Measurements from ENCODE around the gene SEC11C. TPM values are rescaled to one million over a fixed set of nuclear protein-coding genes. Genes with fewer than 3 reads are reported as not detected.

The SEC11C gene
- total RNA-seq = 100 to 1,000 TPM in 1 of 4 donors, 10 to 100 TPM in 1, 1 to 10 TPM in 2; 4.4 to 136 (median 24.7) TPM

DNA sequence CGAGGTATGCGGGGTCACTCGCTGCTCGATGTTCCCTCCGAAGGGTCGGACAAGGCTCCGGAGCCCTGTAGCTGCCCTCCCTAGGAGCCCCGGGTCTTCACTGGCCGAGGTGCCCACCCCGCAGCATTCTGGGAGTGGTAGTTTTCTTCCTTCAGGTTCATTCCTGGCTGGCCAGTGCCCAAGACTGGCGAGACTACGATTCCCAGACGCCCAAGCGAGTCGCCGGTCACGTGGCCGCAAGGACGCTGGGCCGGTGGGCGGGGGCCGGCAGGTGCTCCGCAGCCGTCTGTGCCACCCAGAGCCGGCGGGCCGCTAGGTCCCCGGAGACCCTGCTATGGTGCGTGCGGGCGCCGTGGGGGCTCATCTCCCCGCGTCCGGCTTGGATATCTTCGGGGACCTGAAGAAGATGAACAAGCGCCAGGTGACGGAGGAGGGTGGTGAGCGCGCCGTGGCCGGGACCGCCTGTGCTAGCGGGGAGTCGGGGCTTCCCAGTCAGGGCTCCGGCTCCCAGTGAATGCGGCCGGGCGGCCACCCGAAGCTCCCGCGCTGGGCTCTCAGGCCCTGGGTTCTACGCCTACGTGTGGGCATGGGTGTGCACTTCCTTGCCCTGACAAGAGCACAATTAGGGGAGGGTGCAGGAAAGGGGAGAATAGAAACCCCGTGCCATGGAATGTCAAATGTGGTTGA is at the start of gene SEC11C:
Gene SEC11C (plus strand): TSS at position 270 of the 687 bp plus-strand sequence. CDS start 65 bp downstream, at position 335.
- intact Hi-C loops (cut with DNase I; ENCODE audit: low total_unique reads) = no loop called here
- H3K36me3 ChIP-seq = no peaks in the 10 kb centered on the region
- DNase-seq = peak; percentile 94 to 96
- H3K27ac ChIP-seq = peak within 1 kb of the TSS; percentile 81 to 89
- TF ChIP-seq, protein P1, sequence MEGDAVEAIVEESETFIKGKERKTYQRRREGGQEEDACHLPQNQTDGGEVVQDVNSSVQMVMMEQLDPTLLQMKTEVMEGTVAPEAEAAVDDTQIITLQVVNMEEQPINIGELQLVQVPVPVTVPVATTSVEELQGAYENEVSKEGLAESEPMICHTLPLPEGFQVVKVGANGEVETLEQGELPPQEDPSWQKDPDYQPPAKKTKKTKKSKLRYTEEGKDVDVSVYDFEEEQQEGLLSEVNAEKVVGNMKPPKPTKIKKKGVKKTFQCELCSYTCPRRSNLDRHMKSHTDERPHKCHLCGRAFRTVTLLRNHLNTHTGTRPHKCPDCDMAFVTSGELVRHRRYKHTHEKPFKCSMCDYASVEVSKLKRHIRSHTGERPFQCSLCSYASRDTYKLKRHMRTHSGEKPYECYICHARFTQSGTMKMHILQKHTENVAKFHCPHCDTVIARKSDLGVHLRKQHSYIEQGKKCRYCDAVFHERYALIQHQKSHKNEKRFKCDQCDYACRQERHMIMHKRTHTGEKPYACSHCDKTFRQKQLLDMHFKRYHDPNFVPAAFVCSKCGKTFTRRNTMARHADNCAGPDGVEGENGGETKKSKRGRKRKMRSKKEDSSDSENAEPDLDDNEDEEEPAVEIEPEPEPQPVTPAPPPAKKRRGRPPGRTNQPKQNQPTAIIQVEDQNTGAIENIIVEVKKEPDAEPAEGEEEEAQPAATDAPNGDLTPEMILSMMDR (IDR thresholded peaks at IDR 0.05) = no peak
- TF ChIP-seq POLR2A (IDR thresholded peaks at IDR 0.05) = peak in 1 of 2 donors; percentile 34
- no peaks in the 10 kb centered on the region for H3K4me1 ChIP-seq
- H3K4me3 ChIP-seq = peak within 1 kb of the TSS; percentile 90 to 99
- no peaks in the 10 kb centered on the region for H3K27me3 ChIP-seq
- no peaks in the 10 kb centered on the region for H3K9me3 ChIP-seq

GRCh38 chr18:59090966-59091603 is 48.6 kb upstream of the SEC11C start:
- Histone ChIP-seq H3K4me3 (no peak overlapping the region), H3K36me3 (no peaks in the 10 kb centered on the region), H3K9me3 (no peaks in the 10 kb centered on the region), H3K27me3 (no peaks in the 10 kb centered on the region), H3K27ac (no peak overlapping the region), H3K4me1 (no peaks in the 10 kb centered on the region)
- no peak for TF ChIP-seq POLR2A (IDR thresholded peaks at IDR 0.05)
- TF ChIP-seq, protein P1 (IDR thresholded peaks at IDR 0.05) = no peak
- no peak for DNase-seq
- intact Hi-C loops (cut with DNase I; ENCODE audit: low total_unique reads) = no loop called here

- intact Hi-C loops (cut with DNase I; ENCODE audit: low total_unique reads) = no loop called here
Observed at GRCh38 chr18:59093668-59094067, 46.0 kb upstream of the SEC11C start.

DNA sequence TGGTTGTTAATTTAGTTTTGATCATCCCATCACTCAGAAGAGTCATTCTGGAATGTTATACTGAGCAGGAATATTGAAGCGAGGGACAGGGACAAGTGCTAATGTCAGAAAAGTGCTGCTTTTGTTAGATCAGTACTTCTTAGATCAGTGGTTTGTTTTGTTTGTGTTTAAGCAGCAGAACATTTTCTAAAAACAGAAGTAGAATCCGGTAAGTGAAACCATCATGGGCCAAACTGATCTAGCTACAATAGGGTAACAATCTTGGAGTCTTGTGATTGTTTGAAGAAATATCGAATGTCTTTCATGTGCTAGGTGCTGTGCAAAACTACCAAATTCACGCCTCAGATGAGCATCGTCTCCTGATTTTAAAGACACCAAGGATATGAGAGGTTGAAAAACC is 45.1 kb upstream of the SEC11C start:
- no peaks in the 10 kb centered on the region for H3K36me3 ChIP-seq
- H3K4me1 ChIP-seq = no peaks in the 10 kb centered on the region
- TF ChIP-seq, protein P1 (IDR thresholded peaks at IDR 0.05) = no peak
- no peak for TF ChIP-seq POLR2A (IDR thresholded peaks at IDR 0.05)
- DNase-seq = no peak
- no peak overlapping the region for H3K27ac ChIP-seq
- intact Hi-C loops (cut with DNase I; ENCODE audit: low total_unique reads) = no loop called here
- no peak overlapping the region for H3K4me3 ChIP-seq
- no peaks in the 10 kb centered on the region for H3K27me3 ChIP-seq
- no peaks in the 10 kb centered on the region for H3K9me3 ChIP-seq

More at GRCh38 chr18:59093668-59094067, 46.0 kb upstream of the SEC11C start:
- H3K27ac ChIP-seq = no peak overlapping the region
- TF ChIP-seq, protein P1 (IDR thresholded peaks at IDR 0.05) = no peak
- no peak for TF ChIP-seq POLR2A (IDR thresholded peaks at IDR 0.05)
- no peaks in the 10 kb centered on the region for H3K9me3 ChIP-seq
- no peak for DNase-seq
- no peaks in the 10 kb centered on the region for H3K36me3 ChIP-seq
- no peaks in the 10 kb centered on the region for H3K27me3 ChIP-seq
- no peaks in the 10 kb centered on the region for H3K4me1 ChIP-seq
- no peak overlapping the region for H3K4me3 ChIP-seq

GRCh38 chr18:59096098-59096789 is 43.4 kb upstream of the SEC11C start:
- Histone ChIP-seq H3K27ac (no peak overlapping the region), H3K27me3 (no peaks in the 10 kb centered on the region), H3K36me3 (no peaks in the 10 kb centered on the region), H3K4me1 (no peaks in the 10 kb centered on the region), H3K4me3 (no peak overlapping the region), H3K9me3 (no peaks in the 10 kb centered on the region)
- TF ChIP-seq, protein P1 (IDR thresholded peaks at IDR 0.05) = no peak
- TF ChIP-seq POLR2A (IDR thresholded peaks at IDR 0.05) = no peak
- no peak for DNase-seq
- intact Hi-C loops (cut with DNase I; ENCODE audit: low total_unique reads) = no loop called here
